Measurements from ENCODE around the gene THRB.

THRB gene

DNA sequence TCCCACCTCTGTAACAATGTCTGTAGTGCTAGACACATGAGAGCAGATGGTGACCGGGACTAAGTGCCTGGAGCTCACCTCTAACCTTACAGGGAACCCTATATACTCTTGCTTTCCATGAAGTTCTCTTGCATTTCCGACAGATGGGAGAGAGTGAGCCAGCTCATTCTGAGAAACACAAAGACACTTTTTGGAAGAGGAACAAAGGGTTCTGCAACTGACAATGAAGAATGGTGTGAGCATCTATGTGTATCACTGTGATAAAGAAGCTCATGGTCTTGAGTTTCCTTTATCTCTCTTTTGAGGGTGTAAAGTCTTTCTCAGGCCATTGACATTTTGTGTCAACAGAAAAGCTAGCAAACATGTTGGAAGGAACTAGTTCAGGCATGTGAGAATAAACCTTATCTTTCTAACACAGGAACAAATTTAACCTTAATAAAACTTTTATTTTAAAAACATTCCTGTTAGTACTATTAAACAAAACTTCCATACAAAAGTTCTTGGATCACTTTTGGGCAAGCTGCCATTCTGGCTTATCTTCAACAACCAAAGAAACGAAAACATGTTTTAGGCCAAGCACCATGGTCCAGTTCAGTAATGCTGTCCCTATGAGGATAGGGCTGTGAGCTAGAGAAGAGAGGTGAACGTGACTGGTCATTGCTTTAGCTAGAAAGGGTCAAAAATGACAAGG, 142.7 kb downstream of the THRB start:
- peak; percentile 38 for DNase-seq (ENCODE audit: low spot score)

DNA sequence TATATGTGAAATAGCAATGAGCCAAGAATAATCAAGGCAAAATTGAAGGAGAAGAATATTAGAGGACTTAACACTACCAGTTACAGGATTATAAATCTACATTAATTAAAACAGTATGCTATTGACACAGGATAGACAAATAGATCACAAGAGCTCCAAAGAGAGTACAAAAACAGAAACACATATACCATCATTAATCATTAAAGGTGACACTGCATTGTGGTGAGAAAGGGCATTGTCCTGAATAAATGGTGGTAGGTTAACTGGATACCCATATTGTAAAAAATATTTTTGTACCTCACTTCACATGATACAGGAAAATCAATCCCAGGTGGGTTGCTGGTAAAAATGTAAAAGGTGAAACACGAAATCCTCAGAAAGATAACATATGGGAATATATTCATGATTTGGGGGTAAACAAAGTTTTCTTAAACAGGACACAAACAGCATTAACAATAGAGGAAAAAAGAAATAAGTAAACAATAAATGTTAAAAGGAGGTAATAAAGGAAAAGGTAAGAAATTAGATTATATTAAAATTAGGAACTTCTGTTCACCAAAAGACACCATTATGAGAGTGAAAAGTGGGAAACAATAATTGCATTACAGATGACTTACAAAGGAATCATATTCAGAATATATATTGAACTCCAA, 145.2 kb downstream of the THRB start:
- no peak for DNase-seq (ENCODE audit: low spot score)

DNA sequence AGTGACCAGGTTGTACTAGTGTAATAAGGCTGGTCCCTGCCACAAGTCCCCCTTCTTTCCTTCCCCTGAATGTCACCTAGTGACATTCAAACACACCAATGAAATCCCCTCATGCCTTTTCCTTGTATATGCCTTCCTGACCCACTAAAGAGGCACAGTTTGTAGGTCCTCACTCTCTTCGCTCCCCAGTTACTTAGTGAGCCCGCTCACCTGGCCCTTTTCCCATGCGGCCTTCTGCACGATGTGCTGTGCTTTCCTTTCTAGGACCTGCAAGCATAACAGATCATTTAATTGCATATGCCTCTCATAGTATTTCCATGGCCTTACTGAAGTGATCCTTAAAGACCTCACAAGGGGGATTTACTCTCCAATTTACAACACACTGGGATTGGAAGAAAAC, 146.3 kb downstream of the THRB start:
- DNase-seq (ENCODE audit: low spot score), result no peak

DNA sequence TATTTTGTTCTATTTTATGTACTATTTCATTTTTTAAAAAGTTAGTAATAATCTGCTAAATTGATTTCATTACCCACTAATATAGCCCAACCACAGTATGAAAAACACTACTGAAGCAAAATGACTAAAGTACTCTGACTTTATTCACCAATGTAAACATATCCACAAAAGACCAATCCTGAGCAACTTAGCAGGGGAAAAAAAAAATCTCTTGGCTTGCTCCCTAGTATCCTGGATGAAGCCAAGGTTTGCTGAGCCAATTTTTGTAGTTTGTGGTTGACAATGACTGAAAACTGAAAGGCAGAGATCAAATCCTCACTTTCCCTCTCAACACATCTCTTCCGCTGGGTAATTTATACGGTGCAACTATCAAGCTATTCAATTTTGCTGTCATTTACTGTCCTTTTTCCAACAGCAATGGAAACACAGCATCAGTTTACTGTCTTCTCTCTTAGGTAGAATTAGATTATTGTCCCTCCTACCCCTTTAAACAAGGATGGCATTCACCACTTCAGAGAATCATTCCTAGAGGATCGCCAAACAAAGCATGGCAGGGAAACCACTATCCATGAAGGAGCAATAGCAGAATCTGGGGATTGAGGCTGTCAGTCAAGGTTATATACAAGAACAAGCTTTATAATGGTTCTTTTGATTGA, 149.7 kb downstream of the THRB start:
- DNase-seq (ENCODE audit: low spot score), result peak; percentile 56

DNA sequence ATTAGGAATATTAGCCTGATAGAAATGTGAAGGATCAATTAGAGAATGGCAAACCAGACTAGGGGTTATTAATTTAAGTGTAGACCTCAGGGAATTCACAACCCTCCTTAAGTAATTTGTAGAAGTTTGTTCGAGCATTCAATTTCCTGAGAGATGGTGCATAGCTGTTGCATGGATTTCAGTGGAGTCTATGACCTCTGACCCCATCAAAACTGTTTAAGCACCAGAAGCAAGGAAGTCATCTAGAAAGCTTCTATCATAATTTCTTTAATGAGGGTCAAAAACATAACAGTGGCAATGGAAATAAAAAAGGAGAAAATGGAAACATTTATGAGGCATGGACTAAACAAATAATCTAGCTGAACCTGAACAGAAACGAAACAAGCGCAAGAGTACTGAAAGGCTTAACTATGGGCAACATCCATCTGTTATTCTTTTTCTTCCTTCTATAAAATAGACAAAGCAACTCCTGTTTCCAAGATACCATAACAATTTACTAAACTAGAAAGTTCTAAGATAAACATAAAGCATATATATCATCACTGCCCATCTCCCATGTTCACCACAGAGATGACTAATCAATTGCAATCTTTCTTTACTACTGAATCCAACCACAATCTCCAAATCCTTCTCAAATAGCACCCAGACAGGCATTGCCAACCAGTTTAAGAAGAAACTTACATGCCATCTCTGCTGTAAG, 151.4 kb downstream of the THRB start:
- no peak for DNase-seq (ENCODE audit: low spot score)

DNA sequence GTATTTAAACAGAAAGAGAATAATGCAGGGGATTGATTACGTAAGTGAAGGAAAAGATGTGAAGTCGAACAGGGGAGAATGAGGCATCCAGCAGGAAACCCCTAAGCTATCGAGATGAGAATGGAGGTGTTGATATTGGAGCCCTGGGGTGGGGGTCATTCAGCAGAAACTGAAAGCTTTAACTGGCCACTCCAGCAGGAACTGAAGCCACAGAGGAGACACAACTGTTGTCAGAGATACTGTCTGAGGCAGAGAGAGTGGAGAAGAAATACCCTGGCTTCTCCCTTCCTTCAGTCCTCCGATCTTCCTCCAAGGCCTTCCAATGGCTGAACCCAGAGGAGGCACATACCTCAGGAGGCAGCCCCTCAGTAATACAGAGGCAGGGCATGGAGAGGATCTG, 152.4 kb downstream of the THRB start:
- no peak for DNase-seq (ENCODE audit: low spot score)

DNA sequence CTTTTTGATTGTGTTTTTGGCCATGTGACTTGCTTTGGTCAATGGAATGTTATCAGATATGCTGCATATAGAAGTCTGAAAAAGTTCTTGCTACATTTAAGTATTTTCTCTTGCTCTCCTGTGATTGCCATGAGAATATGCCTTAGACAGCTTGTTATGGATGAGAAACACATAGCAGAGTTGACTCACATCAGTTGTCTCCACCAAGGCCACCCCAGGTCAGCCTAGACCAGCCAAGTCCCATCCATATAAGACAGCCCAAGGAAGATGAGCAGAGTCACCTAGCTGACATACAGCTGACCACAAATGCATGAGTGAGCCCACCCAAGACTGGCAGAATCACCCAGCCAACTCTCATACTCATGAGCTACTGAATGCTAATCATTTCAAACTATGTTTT, 153.0 kb downstream of the THRB start:
- DNase-seq (ENCODE audit: low spot score), result no peak

DNA sequence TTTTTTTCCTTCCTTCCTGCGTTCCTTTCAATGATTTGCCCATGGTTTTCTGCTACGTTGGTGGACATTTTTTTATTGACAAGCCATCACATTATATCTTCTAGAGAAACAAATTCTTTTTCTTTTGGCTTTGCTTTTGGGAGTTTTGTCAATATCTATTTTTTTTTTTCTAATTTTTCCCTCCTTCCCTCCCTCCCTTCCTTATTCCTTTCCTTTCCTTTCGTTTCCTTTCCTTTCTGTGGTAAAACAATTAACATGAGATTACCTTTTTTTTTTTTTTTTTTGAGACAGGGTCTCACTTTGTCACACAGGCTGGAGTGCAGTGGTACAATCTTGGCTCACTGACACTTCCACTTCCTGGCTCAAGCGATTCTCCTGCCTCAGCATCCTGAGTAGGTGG, 153.7 kb downstream of the THRB start:
- no peak for DNase-seq (ENCODE audit: low spot score)

DNA sequence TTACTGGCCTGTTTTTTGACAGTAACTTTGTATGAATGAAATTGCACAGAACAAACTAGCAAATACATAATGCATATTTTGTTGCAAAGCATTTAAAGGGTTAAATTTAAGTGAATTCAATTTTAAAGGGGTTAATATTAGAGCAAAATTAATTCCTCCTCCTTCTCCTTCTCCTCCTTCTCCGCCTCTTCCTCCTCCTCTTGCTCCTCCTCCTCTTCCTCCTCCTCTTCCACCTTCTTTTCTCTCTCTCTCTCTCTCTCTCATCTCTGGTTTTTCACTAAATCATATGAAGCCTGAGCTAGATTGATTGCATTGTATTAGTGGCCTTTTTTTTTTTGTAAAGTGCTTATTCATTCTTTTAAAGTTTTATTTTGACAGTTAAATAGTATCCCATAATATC, 154.5 kb downstream of the THRB start:
- DNase-seq (ENCODE audit: low spot score), result no peak

DNA sequence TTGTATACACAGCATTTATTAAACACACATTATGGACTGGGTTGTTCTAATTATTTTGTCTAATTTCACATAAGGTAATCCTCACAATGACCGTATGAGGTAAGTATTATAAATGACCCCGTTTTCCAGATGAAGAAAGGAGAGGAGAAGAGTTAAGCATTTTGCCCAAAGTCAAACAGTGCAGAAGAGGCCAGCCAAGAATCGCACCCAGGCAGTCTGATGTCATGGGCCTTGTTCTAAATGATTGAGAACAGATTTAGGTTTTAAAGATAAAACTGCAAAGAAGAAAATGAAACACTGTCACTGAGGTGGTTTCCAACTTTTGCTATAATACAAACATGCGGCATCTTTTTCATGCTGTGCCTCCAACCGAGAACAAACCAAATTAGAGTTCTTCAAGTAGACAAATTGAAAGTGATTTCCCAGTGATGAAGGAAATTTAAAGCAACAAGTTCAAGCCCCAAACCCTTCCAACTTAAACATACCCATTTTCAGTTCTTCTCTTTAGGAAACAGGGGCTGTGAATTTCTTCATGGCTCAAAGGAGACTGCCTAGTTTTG, 155.3 kb downstream of the THRB start:
- no peak for DNase-seq (ENCODE audit: low spot score)

DNA sequence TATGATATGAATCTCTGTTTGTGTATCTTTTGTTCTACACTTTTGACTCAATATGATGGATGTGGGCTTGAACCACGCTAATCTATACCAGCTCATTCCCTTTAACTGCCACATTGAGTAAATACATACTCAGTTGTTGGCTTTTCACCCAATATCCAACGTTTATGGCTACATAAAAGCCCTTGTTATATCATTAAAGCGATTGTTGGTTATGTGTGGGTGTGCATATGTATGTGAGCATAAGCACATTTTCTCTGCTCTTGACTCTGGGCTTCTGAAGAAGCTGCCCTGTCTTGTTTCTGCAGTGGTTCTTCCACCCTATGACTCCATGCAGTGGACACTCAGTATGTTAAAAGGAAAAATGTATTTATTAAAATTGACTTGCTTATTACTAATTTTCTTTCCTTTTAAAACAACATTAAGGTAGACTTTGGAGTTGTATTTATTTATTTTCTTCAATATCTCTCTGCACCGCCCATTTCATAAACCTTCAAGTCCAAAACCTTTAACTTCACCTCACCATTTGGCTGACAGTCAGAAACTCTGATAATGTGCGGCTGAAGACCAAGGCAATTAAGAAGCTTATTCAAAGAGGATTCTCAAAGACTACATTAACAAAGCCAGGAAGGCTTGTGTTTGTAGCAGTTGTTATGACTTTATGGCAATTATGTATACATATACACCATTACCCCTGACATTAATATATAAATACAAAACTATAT, 156.1 kb downstream of the THRB start:
- DNase-seq (ENCODE audit: low spot score), result no peak

DNA sequence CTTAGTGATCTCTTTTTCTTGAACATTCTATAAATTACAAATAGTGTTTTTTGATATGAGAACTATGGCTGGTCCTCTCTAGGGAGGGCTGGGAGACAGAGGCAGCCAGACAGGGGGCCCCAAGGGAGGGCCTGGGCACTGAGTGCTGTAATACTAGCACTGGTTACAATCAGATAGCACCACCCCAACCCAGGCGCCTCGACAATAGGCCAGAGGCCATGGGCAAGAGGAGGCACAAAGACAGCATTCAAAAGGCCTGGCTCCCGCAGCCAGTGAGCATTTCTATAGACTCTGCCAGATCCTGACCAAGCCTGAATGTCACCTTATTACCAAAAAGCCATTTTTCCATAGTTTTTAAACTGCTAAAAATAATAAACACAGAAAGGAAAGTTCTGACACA, 158.5 kb downstream of the THRB start:
- DNase-seq (ENCODE audit: low spot score), result peak; percentile 92

DNA sequence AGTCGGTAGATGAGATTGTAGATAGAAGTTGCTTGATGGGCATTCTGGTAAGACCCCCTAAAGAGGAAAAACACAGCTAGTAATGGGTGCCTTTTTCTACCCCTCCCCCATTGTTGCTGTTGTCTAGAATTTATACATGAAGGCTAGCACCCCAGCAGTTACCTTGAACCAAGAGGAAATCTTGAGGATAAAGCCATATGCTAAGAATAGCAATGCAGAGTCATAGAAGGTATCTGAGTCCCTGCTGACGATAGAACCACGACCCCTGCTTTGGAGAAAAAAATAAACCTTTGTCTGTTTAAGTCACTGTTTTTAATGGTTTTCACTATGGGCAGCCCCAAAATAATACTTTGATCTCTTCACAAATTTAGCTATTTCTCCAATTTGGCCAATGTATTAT, 162.6 kb downstream of the THRB start:
- DNase-seq (ENCODE audit: low spot score), result no peak

DNA sequence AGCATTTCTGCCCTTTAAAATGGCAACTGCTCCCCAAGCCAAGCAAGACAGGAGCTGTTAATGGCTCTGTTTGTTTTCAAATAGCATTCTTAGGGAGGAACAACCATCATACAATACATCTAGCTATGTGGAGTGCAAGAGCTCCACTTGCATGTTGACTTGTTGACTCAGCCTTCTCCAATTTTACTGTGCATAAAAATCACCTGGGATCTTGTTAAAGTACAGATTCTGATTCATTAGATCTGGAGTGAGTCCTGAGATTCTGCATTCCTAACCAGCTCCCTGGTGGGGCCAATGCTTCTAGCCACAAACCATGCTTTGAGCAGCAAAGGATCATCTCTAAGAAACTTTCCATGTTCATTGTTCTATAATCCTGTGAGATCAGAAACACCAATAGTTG, 171.4 kb downstream of the THRB start:
- no peak for DNase-seq (ENCODE audit: low spot score)

DNA sequence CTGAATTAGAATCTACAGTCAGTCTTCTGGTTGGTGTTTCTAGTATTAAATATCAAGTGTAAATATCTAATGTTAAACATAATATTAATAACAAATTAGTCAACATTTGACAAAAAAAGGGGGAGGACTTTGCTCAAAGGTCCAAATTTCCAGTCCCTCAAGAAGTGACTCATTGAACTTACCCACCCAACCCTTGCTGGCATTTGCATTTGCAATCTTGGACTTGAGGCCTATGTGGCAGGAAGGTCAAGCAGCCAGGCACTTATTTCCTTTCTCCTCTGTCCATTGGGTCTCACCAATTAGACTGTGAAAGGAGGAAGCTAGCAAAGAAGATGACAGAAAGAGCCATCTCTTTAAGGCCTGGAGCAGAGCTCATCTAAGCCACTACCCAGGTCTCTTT, 174.0 kb downstream of the THRB start:
- DNase-seq (ENCODE audit: low spot score), result no peak

DNA sequence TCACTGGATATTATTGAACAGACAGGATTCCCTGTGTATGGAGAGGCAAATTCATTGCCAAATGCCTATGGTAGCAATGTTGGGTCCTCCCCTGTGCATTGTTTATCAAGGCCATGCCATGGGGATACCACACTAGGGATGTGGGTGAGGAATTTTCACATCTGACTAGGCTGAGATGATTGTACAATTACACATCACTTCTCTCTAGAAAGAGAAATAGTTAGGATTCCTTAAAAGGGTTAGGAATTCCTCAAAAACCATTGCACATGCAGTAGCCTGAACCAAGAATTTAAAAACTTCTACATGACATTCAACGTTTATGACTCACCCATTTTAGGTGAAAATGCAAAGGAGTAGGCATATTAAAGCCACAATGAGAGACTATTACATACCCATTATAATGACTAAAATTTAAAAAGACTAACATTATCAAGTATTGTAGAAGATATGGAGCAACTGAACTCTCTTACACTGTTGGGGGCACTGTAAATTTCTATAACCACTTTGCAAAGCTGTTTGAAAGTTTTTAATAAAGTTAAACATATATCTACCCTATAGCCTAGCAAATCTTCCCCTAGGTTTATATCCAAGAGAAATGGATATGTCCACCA, 175.9 kb downstream of the THRB start:
- no peak for DNase-seq (ENCODE audit: low spot score)

DNA sequence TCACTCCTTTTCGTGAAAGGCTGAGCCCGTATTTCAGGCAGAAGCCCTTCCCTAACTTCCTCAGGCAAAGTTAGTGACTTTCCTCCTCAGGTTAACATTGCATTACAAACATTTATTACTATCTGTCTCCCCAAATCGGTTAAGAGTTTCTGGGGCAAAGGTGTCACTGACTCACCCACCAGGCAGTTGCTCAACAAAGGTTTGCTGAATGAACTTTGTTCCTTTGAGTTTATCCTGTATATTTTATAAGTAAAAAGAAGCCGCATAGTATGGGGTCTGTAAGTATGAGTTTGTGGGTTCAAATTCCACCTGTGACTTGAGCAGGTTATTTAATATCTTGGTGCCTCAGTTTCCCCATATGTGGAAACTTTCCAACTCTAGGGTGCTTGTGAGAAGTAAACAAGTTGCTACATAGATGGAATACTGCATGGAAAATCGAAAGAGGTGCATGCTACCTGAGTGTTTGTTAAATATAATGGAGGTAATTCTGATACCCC, 177.7 kb downstream of the THRB start:
- no peak for DNase-seq (ENCODE audit: low spot score)

DNA sequence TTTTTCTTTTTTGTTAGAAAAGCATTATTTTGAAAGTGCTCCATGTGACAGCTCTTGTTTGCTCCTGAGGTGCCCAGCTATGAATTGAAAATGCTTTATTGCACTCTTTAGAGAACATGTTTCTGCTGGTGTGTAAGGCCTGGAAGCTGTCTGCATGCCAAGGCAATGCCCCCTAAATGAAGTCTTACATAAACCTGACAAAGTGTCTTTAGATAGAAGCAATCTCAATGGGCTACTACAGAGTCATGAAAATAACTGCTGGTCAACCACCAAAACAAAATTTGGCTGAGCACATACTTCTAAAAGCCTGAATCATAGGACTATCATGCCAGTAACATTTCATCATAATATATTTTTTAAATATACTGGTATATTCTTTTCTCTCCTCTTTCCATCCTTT, 178.7 kb downstream of the THRB start:
- no peak for DNase-seq (ENCODE audit: low spot score)

DNA sequence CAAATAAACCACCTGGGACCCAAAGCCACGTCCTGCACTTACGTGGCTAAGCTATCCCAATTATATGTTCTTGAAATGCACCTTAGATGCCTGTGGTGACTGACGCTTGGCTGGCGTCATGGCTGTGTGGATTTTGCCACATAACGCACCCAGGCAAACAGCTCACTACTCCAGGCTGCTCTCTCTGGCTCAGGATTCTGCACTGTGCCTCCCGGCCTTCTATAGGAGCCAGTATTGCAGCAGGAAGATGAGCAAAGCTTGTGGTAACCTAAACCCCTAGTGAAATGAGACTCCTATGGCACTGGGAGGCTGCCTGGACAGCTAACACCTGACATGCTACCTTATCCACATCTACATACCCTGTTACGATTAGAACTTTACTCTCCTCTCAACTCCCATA, 179.3 kb downstream of the THRB start:
- no peak for DNase-seq (ENCODE audit: low spot score)

DNA sequence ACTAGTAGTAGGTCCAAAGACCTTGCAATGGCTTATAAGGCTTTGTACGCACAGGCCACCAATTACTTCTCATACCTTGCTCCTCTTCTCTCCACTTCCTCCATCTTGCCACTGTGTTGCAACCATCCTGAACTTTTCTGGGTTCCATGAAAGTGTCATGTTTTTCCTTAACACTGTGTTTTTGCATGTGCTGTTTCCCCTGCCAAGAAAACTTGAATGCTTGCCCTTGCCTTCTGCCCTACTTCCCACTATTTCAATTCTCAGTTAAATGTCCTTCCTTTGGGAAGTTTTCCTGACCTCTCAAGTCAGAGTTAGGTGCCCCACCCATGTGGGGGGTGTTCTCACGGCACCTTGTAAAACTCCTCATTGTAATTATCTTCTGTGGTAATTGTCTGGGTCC, 182.8 kb downstream of the THRB start:
- no peak for DNase-seq (ENCODE audit: low spot score)

DNA sequence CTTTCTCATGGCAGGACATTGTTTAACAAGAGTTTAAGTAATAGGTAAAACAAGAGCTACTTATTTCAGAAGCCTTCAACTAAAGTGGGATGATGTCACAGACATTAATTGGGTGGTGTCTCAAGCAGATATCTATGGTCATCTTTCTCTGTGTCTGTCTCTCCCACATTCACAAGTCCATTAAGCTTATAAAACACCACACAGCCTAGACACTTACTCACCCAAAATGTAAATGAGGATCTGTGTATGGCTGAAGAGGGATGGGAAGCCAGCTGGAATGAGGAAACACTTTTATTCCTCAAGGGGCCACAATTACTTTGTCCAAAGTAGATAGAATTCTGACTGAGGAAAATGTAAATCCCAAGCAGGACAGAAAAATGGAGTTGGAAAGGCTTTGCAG, 183.8 kb downstream of the THRB start:
- DNase-seq (ENCODE audit: low spot score), result no peak

All from pons (tissue), 1 donor.